KMS-11 (cell line): ENCODE measurements around the gene HARBI1.

ENCODE experiments used
- H2AFZ ChIP-seq: fragments of 200-600 bp; sonication (generic); 2 replicates; pipeline ENCODE4 v1.6.1; 2016; ENCODE audit warnings: antibody characterized with exemption, mixed run types, low read depth
- H3K27ac ChIP-seq: fragments of 200-600 bp; sonication (generic); 2 replicates; pipeline ENCODE4 v1.6.1; 2016; ENCODE audit warnings: mild to moderate bottlenecking, mixed run types
- H3K27me3 ChIP-seq: fragments of 200-600 bp; sonication (generic); 2 replicates; pipeline ENCODE4 v1.6.1; 2017; ENCODE audit warnings: mild to moderate bottlenecking, low read depth, mixed run types, moderate library complexity; ENCODE audit not compliant: insufficient read depth
- H3K36me3 ChIP-seq: fragments of 200-600 bp; sonication (generic); 2 replicates; pipeline ENCODE4 v1.6.1; 2017; ENCODE audit warnings: mild to moderate bottlenecking, mixed run types; ENCODE audit not compliant: insufficient read depth
- H3K4me1 ChIP-seq: fragments of 200-600 bp; sonication (generic); 2 replicates; pipeline ENCODE4 v1.6.1; 2016; ENCODE audit warnings: mild to moderate bottlenecking, low read depth, mixed run types; ENCODE audit not compliant: poor library complexity, severe bottlenecking
- H3K4me2 ChIP-seq: fragments of 200-600 bp; sonication (generic); 2 replicates; pipeline ENCODE4 v1.7.0; 2016; ENCODE audit warnings: mild to moderate bottlenecking, mixed run types
- H3K4me3 ChIP-seq: fragments of 200-600 bp; sonication (generic); IDR thresholded peaks from 2 replicates; pipeline ENCODE4 v1.6.1; 2017; ENCODE audit warnings: low read depth, low read length, mixed read lengths; ENCODE audit not compliant: insufficient read depth
- H3K79me2 ChIP-seq: fragments of 200-600 bp; sonication (generic); 2 replicates; pipeline ENCODE4 v1.6.1; 2016; ENCODE audit warnings: low read depth, mixed run types; ENCODE audit not compliant: insufficient read depth
- H3K9ac ChIP-seq: fragments of 200-600 bp; sonication (generic); 2 replicates; pipeline ENCODE4 v1.6.1; 2016; ENCODE audit warnings: mild to moderate bottlenecking, mixed run types
- H4K20me1 ChIP-seq: fragments of 200-600 bp; sonication (generic); 2 replicates; pipeline ENCODE4 v1.6.1; 2016; ENCODE audit warnings: mild to moderate bottlenecking, mixed run types; ENCODE audit not compliant: insufficient read depth
- TF ChIP-seq, protein P1 (sequence below): fragments of 200-600 bp; sonication (generic); conservative IDR thresholded peaks from 2 replicates; pipeline ENCODE4 v1.6.1; 2017; ENCODE audit warnings: low read depth, mild to moderate bottlenecking, antibody characterized with exemption, low read length, moderate library complexity, mixed read lengths

HARBI1 gene

DNA sequence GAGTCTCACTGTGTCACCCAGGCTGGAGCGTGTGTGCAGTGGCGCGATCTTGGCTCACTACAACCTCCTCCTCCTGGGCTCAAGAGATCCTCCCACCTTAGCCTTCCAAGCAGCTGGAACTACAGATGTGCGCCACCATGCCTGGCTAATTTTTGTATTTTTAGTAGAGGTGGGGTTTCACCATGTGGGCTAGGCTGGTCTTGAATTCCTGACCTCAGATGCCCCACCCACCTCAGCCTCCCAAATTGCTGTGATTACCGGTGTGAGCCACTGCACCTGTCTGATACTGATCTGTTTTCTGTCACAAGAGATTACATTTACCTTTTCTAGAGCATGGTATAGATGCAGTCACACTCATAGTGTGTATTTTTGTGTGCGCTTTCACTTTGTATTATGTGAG, 11.9 kb upstream of the HARBI1 start:
- no peaks in the 10 kb centered on the region; the same call in 1 of the 2 replicates for H3K79me2 ChIP-seq

GRCh38 chr11:46625406-46625805, 8.4 kb upstream of the HARBI1 start:
- no peak overlapping the region for H2AFZ ChIP-seq
- no peak overlapping the region for H3K4me3 ChIP-seq
- H3K4me1 ChIP-seq: peaks cover 11% of the 10 kb centered on the region
- no peaks in the 10 kb centered on the region for H3K27me3 ChIP-seq
- H3K79me2 ChIP-seq: peaks cover 19% of the 10 kb centered on the region; the same call in 1 of the 2 replicates
- H3K4me2 ChIP-seq: no peak overlapping the region
- H3K9ac ChIP-seq: no peak overlapping the region
- no peak overlapping the region for H3K27ac ChIP-seq
- no peaks in the 10 kb centered on the region for H3K36me3 ChIP-seq
- TF ChIP-seq, protein P1, sequence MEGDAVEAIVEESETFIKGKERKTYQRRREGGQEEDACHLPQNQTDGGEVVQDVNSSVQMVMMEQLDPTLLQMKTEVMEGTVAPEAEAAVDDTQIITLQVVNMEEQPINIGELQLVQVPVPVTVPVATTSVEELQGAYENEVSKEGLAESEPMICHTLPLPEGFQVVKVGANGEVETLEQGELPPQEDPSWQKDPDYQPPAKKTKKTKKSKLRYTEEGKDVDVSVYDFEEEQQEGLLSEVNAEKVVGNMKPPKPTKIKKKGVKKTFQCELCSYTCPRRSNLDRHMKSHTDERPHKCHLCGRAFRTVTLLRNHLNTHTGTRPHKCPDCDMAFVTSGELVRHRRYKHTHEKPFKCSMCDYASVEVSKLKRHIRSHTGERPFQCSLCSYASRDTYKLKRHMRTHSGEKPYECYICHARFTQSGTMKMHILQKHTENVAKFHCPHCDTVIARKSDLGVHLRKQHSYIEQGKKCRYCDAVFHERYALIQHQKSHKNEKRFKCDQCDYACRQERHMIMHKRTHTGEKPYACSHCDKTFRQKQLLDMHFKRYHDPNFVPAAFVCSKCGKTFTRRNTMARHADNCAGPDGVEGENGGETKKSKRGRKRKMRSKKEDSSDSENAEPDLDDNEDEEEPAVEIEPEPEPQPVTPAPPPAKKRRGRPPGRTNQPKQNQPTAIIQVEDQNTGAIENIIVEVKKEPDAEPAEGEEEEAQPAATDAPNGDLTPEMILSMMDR: no peak
- H4K20me1 ChIP-seq: no peaks in the 10 kb centered on the region

More for the DNA sequence above, 11.9 kb upstream of the HARBI1 start:
- Histone ChIP-seq H3K9ac (no peak overlapping the region), H3K4me1 (peaks cover 5% of the 10 kb centered on the region), H3K4me3 (no peak overlapping the region), H3K27ac (no peak overlapping the region), H4K20me1 (no peaks in the 10 kb centered on the region), H3K36me3 (0 out of 2 replicates have a peak, but pooled peaks cover 5% of the 10 kb centered on the region), H3K27me3 (no peaks in the 10 kb centered on the region), H2AFZ (no peak overlapping the region), H3K4me2 (no peak overlapping the region)
- TF ChIP-seq, protein P1: no peak

GRCh38 chr11:46618837-46619236, 1.8 kb upstream of the HARBI1 start:
- Histone ChIP-seq H3K79me2 (peaks cover 45% of the 10 kb centered on the region; the same call in 1 of the 2 replicates), H3K36me3 (no peaks in the 10 kb centered on the region), H3K27ac (no peak overlapping the region), H3K4me1 (peaks cover 25% of the 10 kb centered on the region), H3K4me3 (no peak overlapping the region), H3K4me2 (peak overlapping the region; percentile 49), H2AFZ (no peak overlapping the region), H4K20me1 (no peaks in the 10 kb centered on the region), H3K27me3 (no peaks in the 10 kb centered on the region), H3K9ac (no peak overlapping the region)
- TF ChIP-seq, protein P1: no peak

GRCh38 chr11:46617972-46618314, 916 bp upstream of the HARBI1 start:
- TF ChIP-seq, protein P1: 0 out of 2 replicates have a peak, but pooled peaks have one; percentile 31
- no peaks in the 10 kb centered on the region for H3K36me3 ChIP-seq
- H3K9ac ChIP-seq: peak overlapping the region; percentile 92
- H3K4me2 ChIP-seq: peak overlapping the region; percentile 49
- peaks cover 45% of the 10 kb centered on the region; the same call in 1 of the 2 replicates for H3K79me2 ChIP-seq
- peaks cover 25% of the 10 kb centered on the region for H3K4me1 ChIP-seq
- no peaks in the 10 kb centered on the region for H4K20me1 ChIP-seq
- H3K27me3 ChIP-seq: no peaks in the 10 kb centered on the region
- peak overlapping the region; percentile 76; the same call in 1 of the 2 replicates for H2AFZ ChIP-seq
- no peak overlapping the region for H3K4me3 ChIP-seq
- peak overlapping the region; percentile 88 for H3K27ac ChIP-seq
